K562 (cell line): ENCODE measurements around the gene BRINP2. TPM values are rescaled to one million over a fixed set of nuclear protein-coding genes. Genes with fewer than 3 reads are reported as not detected.
A peak's percentile ranks its signal among the peaks of the same experiment; 100 is the strongest.

Experiments used
- BRD4 ChIP-seq: fragments of 200-600 bp; sonication (generic); IDR thresholded peaks from 2 replicates; pipeline ENCODE4 v1.6.1; 2017; ENCODE audit warnings: inconsistent platforms
- CBFA2T3 ChIP-seq: fragments of 450-650 bp; IDR thresholded peaks from 2 replicates; pipeline ENCODE4 v1.6.1; 2017
- ETV1 ChIP-seq: fragments of 450-650 bp; conservative IDR thresholded peaks from 2 replicates; pipeline ENCODE4 v1.6.1; 2016; ENCODE audit warnings: missing genetic modification characterization, control low read depth, low read depth, missing compliant biosample characterization
- MEIS2 ChIP-seq: fragments of 450-650 bp; IDR thresholded peaks from 2 replicates; pipeline ENCODE4 v1.6.1; 2014; ENCODE audit warnings: mild to moderate bottlenecking; ENCODE audit not compliant: partially characterized antibody
- MTA1 ChIP-seq: fragments of 450-650 bp; IDR thresholded peaks from 2 replicates; pipeline ENCODE4 v1.6.1; 2017; ENCODE audit warnings: borderline replicate concordance
- MXI1 ChIP-seq: IDR thresholded peaks from 2 replicates; pipeline ENCODE4 v1.6.1; 2011; ENCODE audit warnings: low read depth, mild to moderate bottlenecking, improper control_type of control experiment, low read length
- NCOA1 ChIP-seq: fragments of 450-650 bp; IDR thresholded peaks from 2 replicates; pipeline ENCODE4 v1.6.1; 2016; ENCODE audit warnings: low read depth
- SMARCE1 ChIP-seq: fragments of 450-650 bp; IDR thresholded peaks from 2 replicates; pipeline ENCODE4 v1.7.1; 2016; ENCODE audit warnings: mild to moderate bottlenecking
- TAL1 ChIP-seq: fragments of 450-650 bp; IDR thresholded peaks from 2 replicates; pipeline ENCODE4 v1.6.1; 2016; ENCODE audit warnings: mild to moderate bottlenecking
- ZKSCAN8 ChIP-seq: fragments of 200-800 bp; sonication (Bioruptor generic); IDR thresholded peaks from 2 replicates; pipeline ENCODE4 v1.6.1; 2016; ENCODE audit warnings: missing genetic modification characterization, missing compliant biosample characterization
- ZNF274 ChIP-seq: IDR thresholded peaks from 2 replicates; pipeline ENCODE4 v1.6.1; 2011; ENCODE audit warnings: low read depth, mild to moderate bottlenecking, low read length, moderate library complexity, borderline replicate concordance
- ZNF316 ChIP-seq: fragments of 450-650 bp; IDR thresholded peaks from 2 replicates; pipeline ENCODE4 v1.6.1; 2016
- ZNF695 ChIP-seq: fragments of 450-650 bp; formaldehyde crosslinking; IDR thresholded peaks from 2 replicates; pipeline ENCODE4 v1.4.0; 2020; ENCODE audit warnings: mild to moderate bottlenecking, moderate library complexity
- ZNF764 ChIP-seq: fragments of 250-450 bp; sonication (Bioruptor Pico); IDR thresholded peaks from 2 replicates; pipeline ENCODE4 v1.4.0; 2020; ENCODE audit warnings: low read depth, mild to moderate bottlenecking, moderate library complexity
- polyA plus RNA-seq, 8 experiments: library from polyadenylated mRNA; depleted of rRNA in 4 of 8; stranded (reverse) in 5 of 8; unstranded in 3 of 8; fragments of >200 nt; fragmentation: Nextera tagmentation in 2 of 8; fragmentation: Illumina TruSeq in 1 of 8; extraction: Ambion mirVana in 2 of 8; extraction: Trizol in 1 of 8; gene quantifications; 2 replicates each; pipeline versions ENCODE4 v1.2.1 to v1.2.3, GENCODE V29; 2011 to 2014; ENCODE audit warnings: inconsistent platforms in 1 of 8, missing spikeins in 1 of 8
- total RNA-seq, 7 experiments: library from RNA; depleted of rRNA in 6 of 7; stranded (reverse); fragments of >200 nt in 6 of 7; fragmentation: Illumina TruSeq in 2 of 7; extraction: Trizol in 2 of 7; gene quantifications; 2 replicates each; pipeline versions ENCODE4 v1.2.1 to v1.2.3, GENCODE V29; 2011 to 2021; ENCODE audit warnings: low replicate concordance in 1 of 7
- TF ChIP-seq, protein P1 (sequence below): sonication (generic); formaldehyde crosslinking; IDR thresholded peaks from 2 replicates; pipeline ENCODE4 v1.8.0; 2022; ENCODE audit warnings: mild to moderate bottlenecking, missing genetic modification reagents
- TF ChIP-seq, protein P2 (sequence below): fragments of 450-650 bp; IDR thresholded peaks from 2 replicates; pipeline ENCODE4 v1.6.1; 2016; ENCODE audit warnings: mild to moderate bottlenecking, moderate library complexity
- TF ChIP-seq, protein P3 (sequence below): fragments of 450-650 bp; IDR thresholded peaks from 2 replicates; pipeline ENCODE4 v1.6.1; 2016; ENCODE audit warnings: low read depth, mild to moderate bottlenecking, moderate library complexity

Gene BRINP2
- total and polyA plus RNA-seq, 9 of the 15 experiments (the other 6 are each of a cell fraction or from before 2014, with no cell fraction given): not detected

GRCh38 chr1:177181631-177182291 is 11.0 kb downstream of the BRINP2 start (continued):
- no peak for TF ChIP-seq MEIS2
- TF ChIP-seq MTA1: no peak
- no peak for TF ChIP-seq MXI1
- TF ChIP-seq, protein P1, sequence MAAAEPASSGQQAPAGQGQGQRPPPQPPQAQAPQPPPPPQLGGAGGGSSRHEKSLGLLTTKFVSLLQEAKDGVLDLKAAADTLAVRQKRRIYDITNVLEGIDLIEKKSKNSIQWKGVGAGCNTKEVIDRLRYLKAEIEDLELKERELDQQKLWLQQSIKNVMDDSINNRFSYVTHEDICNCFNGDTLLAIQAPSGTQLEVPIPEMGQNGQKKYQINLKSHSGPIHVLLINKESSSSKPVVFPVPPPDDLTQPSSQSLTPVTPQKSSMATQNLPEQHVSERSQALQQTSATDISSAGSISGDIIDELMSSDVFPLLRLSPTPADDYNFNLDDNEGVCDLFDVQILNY (CRISPR knock-in tag): no peak
- TF ChIP-seq SMARCE1: no peak
- no peak for TF ChIP-seq ZKSCAN8
- TF ChIP-seq, protein P2, sequence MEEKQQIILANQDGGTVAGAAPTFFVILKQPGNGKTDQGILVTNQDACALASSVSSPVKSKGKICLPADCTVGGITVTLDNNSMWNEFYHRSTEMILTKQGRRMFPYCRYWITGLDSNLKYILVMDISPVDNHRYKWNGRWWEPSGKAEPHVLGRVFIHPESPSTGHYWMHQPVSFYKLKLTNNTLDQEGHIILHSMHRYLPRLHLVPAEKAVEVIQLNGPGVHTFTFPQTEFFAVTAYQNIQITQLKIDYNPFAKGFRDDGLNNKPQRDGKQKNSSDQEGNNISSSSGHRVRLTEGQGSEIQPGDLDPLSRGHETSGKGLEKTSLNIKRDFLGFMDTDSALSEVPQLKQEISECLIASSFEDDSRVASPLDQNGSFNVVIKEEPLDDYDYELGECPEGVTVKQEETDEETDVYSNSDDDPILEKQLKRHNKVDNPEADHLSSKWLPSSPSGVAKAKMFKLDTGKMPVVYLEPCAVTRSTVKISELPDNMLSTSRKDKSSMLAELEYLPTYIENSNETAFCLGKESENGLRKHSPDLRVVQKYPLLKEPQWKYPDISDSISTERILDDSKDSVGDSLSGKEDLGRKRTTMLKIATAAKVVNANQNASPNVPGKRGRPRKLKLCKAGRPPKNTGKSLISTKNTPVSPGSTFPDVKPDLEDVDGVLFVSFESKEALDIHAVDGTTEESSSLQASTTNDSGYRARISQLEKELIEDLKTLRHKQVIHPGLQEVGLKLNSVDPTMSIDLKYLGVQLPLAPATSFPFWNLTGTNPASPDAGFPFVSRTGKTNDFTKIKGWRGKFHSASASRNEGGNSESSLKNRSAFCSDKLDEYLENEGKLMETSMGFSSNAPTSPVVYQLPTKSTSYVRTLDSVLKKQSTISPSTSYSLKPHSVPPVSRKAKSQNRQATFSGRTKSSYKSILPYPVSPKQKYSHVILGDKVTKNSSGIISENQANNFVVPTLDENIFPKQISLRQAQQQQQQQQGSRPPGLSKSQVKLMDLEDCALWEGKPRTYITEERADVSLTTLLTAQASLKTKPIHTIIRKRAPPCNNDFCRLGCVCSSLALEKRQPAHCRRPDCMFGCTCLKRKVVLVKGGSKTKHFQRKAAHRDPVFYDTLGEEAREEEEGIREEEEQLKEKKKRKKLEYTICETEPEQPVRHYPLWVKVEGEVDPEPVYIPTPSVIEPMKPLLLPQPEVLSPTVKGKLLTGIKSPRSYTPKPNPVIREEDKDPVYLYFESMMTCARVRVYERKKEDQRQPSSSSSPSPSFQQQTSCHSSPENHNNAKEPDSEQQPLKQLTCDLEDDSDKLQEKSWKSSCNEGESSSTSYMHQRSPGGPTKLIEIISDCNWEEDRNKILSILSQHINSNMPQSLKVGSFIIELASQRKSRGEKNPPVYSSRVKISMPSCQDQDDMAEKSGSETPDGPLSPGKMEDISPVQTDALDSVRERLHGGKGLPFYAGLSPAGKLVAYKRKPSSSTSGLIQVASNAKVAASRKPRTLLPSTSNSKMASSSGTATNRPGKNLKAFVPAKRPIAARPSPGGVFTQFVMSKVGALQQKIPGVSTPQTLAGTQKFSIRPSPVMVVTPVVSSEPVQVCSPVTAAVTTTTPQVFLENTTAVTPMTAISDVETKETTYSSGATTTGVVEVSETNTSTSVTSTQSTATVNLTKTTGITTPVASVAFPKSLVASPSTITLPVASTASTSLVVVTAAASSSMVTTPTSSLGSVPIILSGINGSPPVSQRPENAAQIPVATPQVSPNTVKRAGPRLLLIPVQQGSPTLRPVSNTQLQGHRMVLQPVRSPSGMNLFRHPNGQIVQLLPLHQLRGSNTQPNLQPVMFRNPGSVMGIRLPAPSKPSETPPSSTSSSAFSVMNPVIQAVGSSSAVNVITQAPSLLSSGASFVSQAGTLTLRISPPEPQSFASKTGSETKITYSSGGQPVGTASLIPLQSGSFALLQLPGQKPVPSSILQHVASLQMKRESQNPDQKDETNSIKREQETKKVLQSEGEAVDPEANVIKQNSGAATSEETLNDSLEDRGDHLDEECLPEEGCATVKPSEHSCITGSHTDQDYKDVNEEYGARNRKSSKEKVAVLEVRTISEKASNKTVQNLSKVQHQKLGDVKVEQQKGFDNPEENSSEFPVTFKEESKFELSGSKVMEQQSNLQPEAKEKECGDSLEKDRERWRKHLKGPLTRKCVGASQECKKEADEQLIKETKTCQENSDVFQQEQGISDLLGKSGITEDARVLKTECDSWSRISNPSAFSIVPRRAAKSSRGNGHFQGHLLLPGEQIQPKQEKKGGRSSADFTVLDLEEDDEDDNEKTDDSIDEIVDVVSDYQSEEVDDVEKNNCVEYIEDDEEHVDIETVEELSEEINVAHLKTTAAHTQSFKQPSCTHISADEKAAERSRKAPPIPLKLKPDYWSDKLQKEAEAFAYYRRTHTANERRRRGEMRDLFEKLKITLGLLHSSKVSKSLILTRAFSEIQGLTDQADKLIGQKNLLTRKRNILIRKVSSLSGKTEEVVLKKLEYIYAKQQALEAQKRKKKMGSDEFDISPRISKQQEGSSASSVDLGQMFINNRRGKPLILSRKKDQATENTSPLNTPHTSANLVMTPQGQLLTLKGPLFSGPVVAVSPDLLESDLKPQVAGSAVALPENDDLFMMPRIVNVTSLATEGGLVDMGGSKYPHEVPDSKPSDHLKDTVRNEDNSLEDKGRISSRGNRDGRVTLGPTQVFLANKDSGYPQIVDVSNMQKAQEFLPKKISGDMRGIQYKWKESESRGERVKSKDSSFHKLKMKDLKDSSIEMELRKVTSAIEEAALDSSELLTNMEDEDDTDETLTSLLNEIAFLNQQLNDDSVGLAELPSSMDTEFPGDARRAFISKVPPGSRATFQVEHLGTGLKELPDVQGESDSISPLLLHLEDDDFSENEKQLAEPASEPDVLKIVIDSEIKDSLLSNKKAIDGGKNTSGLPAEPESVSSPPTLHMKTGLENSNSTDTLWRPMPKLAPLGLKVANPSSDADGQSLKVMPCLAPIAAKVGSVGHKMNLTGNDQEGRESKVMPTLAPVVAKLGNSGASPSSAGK: no peak
- no peak for TF ChIP-seq ZNF316
- no peak; the same call in 1 of the 2 replicates for TF ChIP-seq TAL1
- TF ChIP-seq CBFA2T3: peak; percentile 38; the same call in 1 of the 2 replicates
- TF ChIP-seq ZNF695 (CRISPR knock-in tag): no peak
- no peak for TF ChIP-seq ZNF764
- TF ChIP-seq ZNF274: no peak
- TF ChIP-seq, protein P3, sequence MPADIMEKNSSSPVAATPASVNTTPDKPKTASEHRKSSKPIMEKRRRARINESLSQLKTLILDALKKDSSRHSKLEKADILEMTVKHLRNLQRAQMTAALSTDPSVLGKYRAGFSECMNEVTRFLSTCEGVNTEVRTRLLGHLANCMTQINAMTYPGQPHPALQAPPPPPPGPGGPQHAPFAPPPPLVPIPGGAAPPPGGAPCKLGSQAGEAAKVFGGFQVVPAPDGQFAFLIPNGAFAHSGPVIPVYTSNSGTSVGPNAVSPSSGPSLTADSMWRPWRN: no peak
- no peak for TF ChIP-seq NCOA1
- peak; percentile 61; the same call in 1 of the 2 replicates for TF ChIP-seq ETV1 (tag)
- TF ChIP-seq BRD4: no peak
